ENCODE measurements around the gene CAPN9. TPM values are rescaled to one million over a fixed set of nuclear protein-coding genes. Genes with fewer than 3 reads are reported as not detected.

The CAPN9 gene, protein sequence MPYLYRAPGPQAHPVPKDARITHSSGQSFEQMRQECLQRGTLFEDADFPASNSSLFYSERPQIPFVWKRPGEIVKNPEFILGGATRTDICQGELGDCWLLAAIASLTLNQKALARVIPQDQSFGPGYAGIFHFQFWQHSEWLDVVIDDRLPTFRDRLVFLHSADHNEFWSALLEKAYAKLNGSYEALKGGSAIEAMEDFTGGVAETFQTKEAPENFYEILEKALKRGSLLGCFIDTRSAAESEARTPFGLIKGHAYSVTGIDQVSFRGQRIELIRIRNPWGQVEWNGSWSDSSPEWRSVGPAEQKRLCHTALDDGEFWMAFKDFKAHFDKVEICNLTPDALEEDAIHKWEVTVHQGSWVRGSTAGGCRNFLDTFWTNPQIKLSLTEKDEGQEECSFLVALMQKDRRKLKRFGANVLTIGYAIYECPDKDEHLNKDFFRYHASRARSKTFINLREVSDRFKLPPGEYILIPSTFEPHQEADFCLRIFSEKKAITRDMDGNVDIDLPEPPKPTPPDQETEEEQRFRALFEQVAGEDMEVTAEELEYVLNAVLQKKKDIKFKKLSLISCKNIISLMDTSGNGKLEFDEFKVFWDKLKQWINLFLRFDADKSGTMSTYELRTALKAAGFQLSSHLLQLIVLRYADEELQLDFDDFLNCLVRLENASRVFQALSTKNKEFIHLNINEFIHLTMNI
- 0.09 and 0.16 TPM in 2 replicates for total RNA-seq

DNA sequence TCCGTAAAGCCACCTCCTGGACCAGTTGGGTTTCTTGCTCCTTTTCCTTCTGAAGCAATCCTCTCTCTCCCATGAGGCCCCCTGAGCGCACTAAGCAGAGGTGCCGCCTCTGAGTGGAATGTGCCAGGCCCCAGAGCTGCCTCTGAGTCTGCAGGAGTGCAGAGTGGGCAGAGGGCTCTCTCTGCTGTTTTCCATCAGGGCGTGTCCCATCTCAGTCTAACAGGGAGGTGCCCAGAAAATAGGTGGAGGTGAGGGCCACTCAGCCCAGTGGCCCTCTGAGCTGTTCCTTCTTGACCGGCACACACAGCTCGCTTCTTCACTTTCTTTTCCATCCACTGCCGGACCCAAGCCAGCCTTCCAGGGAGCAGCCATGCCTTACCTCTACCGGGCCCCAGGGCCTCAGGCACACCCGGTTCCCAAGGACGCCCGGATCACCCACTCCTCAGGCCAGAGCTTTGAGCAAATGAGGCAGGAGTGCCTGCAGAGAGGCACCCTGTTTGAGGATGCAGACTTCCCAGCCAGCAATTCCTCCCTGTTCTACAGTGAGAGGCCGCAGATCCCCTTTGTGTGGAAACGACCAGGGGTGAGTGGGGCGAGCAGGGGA, at the start of gene CAPN9:
TSS of gene CAPN9 (plus strand) at position 262 of the 604 bp plus-strand sequence. CDS start at position 371, 109 bp downstream.

DNA sequence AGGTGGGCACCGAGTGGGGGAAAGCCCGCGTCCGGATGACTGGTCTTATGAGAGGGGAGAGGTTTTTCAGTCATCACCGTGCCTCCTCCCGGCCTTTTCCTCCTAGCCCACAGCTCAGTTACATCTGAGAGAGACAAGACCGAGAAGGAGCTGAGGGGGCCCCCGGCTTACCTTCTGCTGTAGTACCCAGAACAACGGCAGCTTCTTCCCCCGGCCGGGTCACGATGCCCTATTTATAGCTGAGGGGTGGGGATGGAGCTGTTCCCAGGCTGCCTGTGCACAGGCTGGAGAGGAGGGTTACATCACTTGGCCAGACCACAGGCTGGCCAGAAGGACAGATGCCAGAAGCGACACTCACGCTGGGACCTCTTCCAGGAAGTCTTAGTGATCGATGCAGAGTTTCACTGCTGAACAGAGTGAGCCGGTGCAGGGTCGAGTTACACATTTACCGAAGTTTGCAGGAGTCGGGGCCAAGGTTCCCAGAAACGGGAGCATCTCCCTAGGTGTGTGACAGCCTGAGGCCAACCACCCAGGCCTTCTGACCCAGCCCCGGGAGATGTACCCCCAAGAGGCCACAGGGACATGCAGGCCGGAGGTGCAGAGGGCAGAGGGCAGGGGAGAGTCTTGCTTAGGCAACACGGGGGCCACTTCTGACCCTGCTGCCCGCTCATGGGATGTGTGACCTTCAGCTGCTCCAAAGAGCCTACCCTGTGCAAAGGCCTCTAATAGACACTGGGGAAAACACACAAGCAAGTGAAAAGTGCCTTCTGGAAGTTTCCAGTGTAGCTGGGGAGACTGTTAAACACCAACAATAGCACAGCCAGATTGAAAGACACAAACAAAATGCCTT, 33.0 kb upstream of the CAPN9 start, which contains the start of gene AGT:
TSS of gene AGT (minus strand) at position 208 of the 850 bp plus-strand sequence. CDS start 3,299 bp downstream, outside the sequence.

Other genes with a start within 250 kb of the CAPN9 start
- 15.4 and 17.1 TPM in 2 replicates for gene COG2, start 104.9 kb upstream of the CAPN9 start, total RNA-seq
- gene AGT, start 33.3 kb upstream of the CAPN9 start, total RNA-seq = 1.5 and 5.7 TPM in 2 replicates
- 10.1 and 12.9 TPM in 2 replicates for gene C1orf198, start 121.1 kb downstream of the CAPN9 start, total RNA-seq
- gene TTC13, start 231.5 kb downstream of the CAPN9 start, total RNA-seq = 5.3 and 5.8 TPM in 2 replicates
- gene ARV1, start 231.7 kb downstream of the CAPN9 start, total RNA-seq = 10.9 and 15.9 TPM in 2 replicates

Data from bronchial smooth muscle cell (primary cell).